GM13976 (cell line): ENCODE results near the gene TRH.

Experiments
- DNase-seq: peaks from one replicate; pipeline ENCODE4 v3.0.0; 2012; ENCODE audit warnings: low spot score
- in situ Hi-C: fragments of 300-500 bp; cut with MboI; formaldehyde crosslinking; loops from one replicate; pipeline ENCODE4 v1.12.0; 2022; ENCODE audit warnings: low sequenced_read_pairs, mixed read lengths, inconsistent platforms; ENCODE audit not compliant: unreplicated experiment
- TF ChIP-seq, protein P1 (sequence below): IDR thresholded peaks from 2 replicates; pipeline ENCODE4 v1.5.1; 2012; ENCODE audit warnings: borderline replicate concordance, mild to moderate bottlenecking; ENCODE audit not compliant: insufficient read depth; ENCODE audit errors: extremely low read depth, missing control alignments, control extremely low read depth

Gene TRH

DNA sequence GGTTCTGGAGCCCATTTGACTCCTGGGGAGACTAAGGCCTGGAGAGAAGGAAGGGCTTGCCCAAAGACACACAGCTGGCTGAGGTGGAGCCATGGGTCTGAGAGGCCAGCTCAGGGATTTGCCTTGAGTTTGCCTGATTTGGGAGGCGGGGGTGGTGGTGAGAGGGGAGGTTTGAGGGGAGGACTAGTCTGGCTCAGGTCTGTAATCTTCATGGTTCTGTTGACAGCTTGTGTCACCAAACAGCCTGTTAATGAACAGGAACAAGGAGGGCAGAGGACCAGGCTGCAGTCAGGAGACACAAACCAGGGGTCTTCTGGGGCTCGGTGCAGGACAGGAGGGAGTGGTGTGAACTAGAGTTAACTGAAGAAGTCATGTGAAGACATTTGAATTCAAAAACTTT is 3.6 kb downstream of the TRH start:
- no peak for DNase-seq
- in situ Hi-C loops = no loop called here
- TF ChIP-seq, protein P1, sequence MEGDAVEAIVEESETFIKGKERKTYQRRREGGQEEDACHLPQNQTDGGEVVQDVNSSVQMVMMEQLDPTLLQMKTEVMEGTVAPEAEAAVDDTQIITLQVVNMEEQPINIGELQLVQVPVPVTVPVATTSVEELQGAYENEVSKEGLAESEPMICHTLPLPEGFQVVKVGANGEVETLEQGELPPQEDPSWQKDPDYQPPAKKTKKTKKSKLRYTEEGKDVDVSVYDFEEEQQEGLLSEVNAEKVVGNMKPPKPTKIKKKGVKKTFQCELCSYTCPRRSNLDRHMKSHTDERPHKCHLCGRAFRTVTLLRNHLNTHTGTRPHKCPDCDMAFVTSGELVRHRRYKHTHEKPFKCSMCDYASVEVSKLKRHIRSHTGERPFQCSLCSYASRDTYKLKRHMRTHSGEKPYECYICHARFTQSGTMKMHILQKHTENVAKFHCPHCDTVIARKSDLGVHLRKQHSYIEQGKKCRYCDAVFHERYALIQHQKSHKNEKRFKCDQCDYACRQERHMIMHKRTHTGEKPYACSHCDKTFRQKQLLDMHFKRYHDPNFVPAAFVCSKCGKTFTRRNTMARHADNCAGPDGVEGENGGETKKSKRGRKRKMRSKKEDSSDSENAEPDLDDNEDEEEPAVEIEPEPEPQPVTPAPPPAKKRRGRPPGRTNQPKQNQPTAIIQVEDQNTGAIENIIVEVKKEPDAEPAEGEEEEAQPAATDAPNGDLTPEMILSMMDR = no peak

DNA sequence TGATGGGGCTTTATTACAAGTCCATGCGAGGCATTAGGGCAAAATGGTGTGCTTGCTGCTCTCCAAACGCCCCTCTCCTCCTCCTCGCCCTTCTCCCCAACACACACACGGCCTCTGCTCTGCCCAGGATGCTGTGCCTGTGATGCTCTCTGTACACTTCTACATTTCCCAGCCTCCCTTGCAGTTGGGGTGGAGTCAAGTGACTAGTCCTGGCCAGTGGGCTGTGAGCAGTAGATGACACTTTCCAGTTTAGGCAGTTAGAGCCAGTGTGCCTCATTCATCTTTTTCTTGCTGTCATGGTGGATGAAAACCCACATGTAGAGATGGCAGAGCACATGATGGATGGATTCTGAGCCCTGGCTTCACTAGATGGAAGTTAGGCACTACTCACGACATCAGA is 5.4 kb downstream of the TRH start:
- in situ Hi-C loops = no loop called here
- no peak for DNase-seq
- TF ChIP-seq, protein P1 = no peak

DNA sequence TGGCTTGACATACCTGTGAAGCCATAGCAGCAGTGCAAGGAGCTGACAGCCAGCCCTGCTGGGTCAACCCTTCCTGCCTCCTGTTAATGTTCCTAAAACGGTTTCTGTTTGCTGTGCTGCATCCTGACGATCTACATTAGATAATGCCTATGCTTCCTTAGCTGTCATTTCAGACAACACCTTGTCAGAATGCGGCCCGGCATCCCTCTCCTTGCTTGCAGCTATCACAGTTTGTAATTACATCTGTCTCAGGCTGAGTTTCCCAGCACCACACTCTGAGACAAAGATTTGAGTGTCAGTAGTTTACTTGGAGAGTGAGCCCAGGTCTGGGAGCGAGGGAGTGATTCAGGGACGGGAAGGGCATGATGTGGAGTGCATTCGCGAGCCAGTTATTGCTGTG is 9.0 kb downstream of the TRH start:
- in situ Hi-C loops = no loop called here
- TF ChIP-seq, protein P1 = no peak
- DNase-seq = no peak

DNA sequence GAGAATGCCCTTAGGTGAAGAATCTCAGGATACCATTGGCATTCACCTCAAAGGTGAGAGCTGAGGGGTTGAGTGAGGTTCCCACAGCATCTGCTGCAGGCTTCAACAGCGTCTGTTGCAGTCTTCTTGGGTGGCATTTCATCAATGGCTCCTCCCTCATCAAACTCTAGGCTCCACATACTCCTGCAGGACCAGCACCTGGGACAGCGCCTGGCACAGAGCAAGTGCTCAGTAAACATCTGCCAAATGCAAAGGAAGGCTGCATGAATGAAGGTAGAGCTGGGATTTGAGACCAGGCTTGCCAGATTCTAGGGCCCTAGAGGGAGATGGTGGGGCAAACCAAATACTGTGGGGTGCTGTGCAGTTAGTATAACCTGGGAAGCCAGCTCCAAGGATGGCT is 9.6 kb downstream of the TRH start:
- in situ Hi-C loops = no loop called here
- DNase-seq = no peak
- TF ChIP-seq, protein P1 = no peak

DNA sequence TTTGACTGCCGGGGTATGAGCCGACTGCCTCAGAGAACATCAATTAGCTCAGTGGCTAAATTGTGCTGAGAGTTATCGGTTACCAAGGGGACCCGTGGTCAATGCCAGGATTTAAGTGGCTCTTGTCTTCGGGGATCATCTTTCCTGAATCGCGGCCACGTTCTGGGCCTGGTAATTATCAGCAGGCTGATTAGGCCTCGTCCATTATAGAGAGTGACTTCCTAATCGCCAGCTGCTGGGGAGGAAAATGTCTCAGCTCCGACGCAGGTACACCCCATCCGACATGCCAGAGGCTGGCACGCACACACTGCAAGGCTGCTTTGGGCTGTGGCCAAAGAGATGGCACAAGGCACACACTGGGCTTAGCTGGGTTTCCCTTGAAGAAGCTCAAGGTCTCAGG is 10.6 kb downstream of the TRH start:
- DNase-seq = no peak
- TF ChIP-seq, protein P1 = no peak
- in situ Hi-C loops = no loop called here

DNA sequence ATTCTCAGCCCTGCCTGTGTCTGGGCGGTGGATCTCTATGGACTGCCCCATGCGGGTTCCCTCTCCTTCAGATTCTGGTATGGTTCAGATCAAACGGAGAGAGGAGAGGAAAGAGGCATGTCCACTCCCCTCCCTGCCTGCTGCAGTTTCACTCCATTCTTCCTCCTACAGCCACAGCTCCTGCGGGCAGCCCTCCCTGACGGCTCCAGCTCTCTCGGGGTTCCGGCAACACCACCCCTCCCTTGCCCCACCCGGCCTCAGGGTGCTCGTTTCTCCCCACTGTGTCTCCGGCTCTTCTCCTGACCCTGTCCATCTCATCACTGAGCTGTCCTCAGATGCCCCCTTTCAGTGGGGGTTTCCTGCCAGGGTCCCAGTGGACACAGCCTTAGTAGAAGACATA is 13.9 kb downstream of the TRH start:
- no peak for DNase-seq
- TF ChIP-seq, protein P1 = no peak
- in situ Hi-C loops = no loop called here

DNA sequence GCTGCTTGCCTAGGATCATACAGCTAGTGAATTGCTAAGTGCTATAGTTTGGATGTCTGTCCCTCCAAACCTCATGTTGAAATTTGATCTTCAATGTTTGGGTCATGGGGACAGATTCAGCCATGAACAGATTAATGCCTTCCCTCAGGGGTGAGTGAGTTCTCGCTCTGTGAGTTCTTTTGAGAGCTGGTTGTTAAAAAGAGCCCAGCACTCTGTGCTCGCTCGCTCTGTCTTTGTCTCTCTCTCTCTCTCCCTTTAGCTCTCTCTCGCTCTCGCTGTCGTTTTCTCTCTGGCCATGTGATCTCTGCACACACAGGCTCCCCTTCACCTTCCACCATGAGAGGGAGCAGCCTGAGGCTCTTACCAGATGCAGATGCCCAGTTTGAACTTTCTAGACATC is 14.9 kb downstream of the TRH start:
- TF ChIP-seq, protein P1 = no peak
- DNase-seq = no peak
- in situ Hi-C loops = no loop called here
